Left lung (tissue), 10 donors: ENCODE results near the gene C1QA. TPM values are rescaled to one million over a fixed set of nuclear protein-coding genes. Genes with fewer than 3 reads are reported as not detected.

Experiments used
- ATAC-seq: fragments of 200-7000 bp; cut with Tn5 transposase; one replicate; pipeline ENCODE4 v1.9.1; 2020; ENCODE audit warnings: moderate library complexity
- DNase-seq, 4 donors: peaks; one replicate each; pipeline ENCODE4 v3.0.0-alpha.2; 2013 to 2020
- H3K27ac ChIP-seq, 2 donors: fragments of 200-600 bp; sonication (generic) in 1 of 2; one replicate each; pipeline versions ENCODE4 v1.5.0 to v1.8.0; 2020 to 2021
- H3K27me3 ChIP-seq, 2 donors: fragments of 200-600 bp; sonication (generic) in 1 of 2; one replicate each; pipeline versions ENCODE4 v1.5.0 to v1.8.0; 2020 to 2021
- H3K36me3 ChIP-seq, 2 donors: fragments of 200-600 bp; sonication (generic) in 1 of 2; one replicate each; pipeline versions ENCODE4 v1.5.0 to v1.8.0; 2020 to 2021
- H3K4me1 ChIP-seq, 2 donors: fragments of 200-600 bp; one replicate each; pipeline ENCODE4 v1.8.0; 2021
- H3K4me3 ChIP-seq, 2 donors: fragments of 200-600 bp; sonication (generic) in 1 of 2; one replicate each; pipeline versions ENCODE4 v1.5.0 to v1.8.0; 2020 to 2021; ENCODE audit warnings: mild to moderate bottlenecking in 1 of 2
- H3K9me3 ChIP-seq, 2 donors: fragments of 200-600 bp; sonication (generic) in 1 of 2; one replicate each; pipeline versions ENCODE4 v1.5.0 to v1.8.0; 2020 to 2021
- intact Hi-C, 2 donors: fragments of 100-400 bp; cut with DNase I; formaldehyde crosslinking; loops; one replicate each; pipeline versions ENCODE4 v1.11.2 to v1.14.2; 2022
- polyA plus RNA-seq, 6 donors: library from polyadenylated mRNA; unstranded; fragments of 120-200 nt; gene quantifications; one replicate each; pipeline ENCODE4 v1.2.1, GENCODE V29; 2013; ENCODE audit not compliant: insufficient read length in 6 of 6
- total RNA-seq, 2 donors: library from RNA; stranded (reverse); fragmentation: NEBNext Ultra II Directional; extraction: Animal tissue kit (Norgen Biotek cat#: 25700); gene quantifications; one replicate each; pipeline ENCODE4 v1.2.1, GENCODE V29; 2021
- TF ChIP-seq, protein P1 (sequence below), 2 donors: fragments of 200-600 bp; sonication (generic) in 1 of 2; IDR thresholded peaks; one replicate each; pipeline versions ENCODE4 v1.5.0 to v1.8.0; 2021; ENCODE audit warnings: antibody characterized with exemption in 2 of 2
- donor health status: DM: no; HTN: yes; CAD: no.
- donor health status: DM: no; HTN: no; CAD: no.

The C1QA gene
- total and polyA plus RNA-seq, 8 donors: 15.3 to 476 (median 24.1) TPM

DNA sequence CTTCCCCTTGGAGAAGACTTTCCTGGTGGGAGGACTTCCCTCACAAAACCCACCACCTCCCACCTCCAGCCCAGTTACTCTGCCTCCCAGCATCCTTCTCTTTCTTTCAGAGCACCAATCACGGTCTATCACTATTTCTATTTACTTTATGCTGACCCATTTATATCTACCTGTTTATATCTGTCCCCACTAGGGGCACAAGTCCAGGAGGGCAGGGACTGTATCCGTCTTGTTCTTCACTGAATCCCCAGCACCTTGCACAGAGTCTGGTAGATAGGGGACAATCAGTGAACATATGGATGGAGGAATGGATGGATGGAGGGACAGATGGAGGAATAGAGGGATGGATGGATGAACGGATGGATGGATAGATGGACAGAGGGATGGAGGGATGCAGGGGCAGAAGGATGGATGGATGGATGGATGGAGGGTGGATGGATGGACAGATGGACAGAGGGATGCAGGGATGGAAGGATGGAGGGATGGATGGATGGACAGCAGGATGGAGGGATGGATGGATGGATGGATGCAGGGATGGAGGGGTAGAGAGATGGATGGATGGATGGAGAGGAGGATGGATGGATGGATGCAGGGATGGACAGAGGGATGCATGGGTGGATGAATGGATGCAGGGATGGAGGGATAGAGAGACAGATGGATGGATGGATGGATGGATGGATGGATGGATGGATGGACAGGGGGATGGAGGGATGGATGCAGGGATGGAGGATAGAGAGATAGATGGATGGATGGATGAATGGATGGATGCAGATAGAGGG, 22.1 kb downstream of the C1QA start:
- no peaks in the 10 kb centered on the region for H3K9me3 ChIP-seq
- H3K4me1 ChIP-seq: no peaks in the 10 kb centered on the region
- DNase-seq (no peak), ATAC-seq (no peak)
- H3K27me3 ChIP-seq: peaks cover 0 to 38% of the 10 kb centered on the region in 2 donors
- H3K36me3 ChIP-seq: peaks cover 0 to 3% of the 10 kb centered on the region in 2 donors
- H3K27ac ChIP-seq: no peak overlapping the region
- TF ChIP-seq, protein P1, sequence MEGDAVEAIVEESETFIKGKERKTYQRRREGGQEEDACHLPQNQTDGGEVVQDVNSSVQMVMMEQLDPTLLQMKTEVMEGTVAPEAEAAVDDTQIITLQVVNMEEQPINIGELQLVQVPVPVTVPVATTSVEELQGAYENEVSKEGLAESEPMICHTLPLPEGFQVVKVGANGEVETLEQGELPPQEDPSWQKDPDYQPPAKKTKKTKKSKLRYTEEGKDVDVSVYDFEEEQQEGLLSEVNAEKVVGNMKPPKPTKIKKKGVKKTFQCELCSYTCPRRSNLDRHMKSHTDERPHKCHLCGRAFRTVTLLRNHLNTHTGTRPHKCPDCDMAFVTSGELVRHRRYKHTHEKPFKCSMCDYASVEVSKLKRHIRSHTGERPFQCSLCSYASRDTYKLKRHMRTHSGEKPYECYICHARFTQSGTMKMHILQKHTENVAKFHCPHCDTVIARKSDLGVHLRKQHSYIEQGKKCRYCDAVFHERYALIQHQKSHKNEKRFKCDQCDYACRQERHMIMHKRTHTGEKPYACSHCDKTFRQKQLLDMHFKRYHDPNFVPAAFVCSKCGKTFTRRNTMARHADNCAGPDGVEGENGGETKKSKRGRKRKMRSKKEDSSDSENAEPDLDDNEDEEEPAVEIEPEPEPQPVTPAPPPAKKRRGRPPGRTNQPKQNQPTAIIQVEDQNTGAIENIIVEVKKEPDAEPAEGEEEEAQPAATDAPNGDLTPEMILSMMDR (IDR thresholded peaks at IDR 0.05): no peak
- H3K4me3 ChIP-seq: no peak overlapping the region
- intact Hi-C loops: no loop called here

DNA sequence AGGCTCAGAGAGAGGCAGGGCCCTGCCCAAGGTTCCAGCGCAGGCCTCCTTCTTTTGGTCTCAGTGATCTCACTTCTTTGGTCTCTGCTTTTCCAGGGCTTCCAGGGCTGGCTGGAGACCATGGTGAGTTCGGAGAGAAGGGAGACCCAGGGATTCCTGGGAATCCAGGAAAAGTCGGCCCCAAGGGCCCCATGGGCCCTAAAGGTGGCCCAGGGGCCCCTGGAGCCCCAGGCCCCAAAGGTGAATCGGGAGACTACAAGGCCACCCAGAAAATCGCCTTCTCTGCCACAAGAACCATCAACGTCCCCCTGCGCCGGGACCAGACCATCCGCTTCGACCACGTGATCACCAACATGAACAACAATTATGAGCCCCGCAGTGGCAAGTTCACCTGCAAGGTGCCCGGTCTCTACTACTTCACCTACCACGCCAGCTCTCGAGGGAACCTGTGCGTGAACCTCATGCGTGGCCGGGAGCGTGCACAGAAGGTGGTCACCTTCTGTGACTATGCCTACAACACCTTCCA, 24.4 kb downstream of the C1QA start:
- no peaks in the 10 kb centered on the region for H3K4me1 ChIP-seq
- ATAC-seq (no peak), DNase-seq (no peak)
- no peak overlapping the region for H3K27ac ChIP-seq
- peaks cover 0 to 3% of the 10 kb centered on the region in 2 donors for H3K36me3 ChIP-seq
- H3K9me3 ChIP-seq: no peaks in the 10 kb centered on the region
- peaks cover 0 to 29% of the 10 kb centered on the region in 2 donors for H3K27me3 ChIP-seq
- TF ChIP-seq, protein P1 (IDR thresholded peaks at IDR 0.05): no peak
- H3K4me3 ChIP-seq: no peak overlapping the region
- intact Hi-C loops: no loop called here

DNA sequence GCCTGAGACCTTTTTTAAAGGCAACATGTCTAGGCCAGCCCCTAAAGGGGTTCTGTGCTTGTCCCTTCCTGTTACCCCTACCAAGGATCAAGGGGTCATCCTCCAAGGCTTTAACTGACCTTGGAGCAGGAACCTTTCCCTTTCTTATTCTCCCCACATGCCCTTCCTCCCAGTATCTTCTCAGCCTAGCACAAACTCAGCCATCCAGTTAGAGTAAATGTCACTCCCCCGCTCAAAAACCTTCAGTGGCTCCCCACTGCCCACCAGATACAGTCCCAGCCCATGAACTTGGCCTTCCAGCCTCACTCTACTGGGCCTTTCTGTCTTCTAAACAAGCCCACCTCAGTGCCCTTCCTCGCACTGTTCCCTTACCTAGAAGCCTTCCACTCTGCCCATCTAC, 25.5 kb downstream of the C1QA start:
- Histone ChIP-seq H3K27ac (no peak overlapping the region), H3K36me3 (peaks cover 0 to 3% of the 10 kb centered on the region in 2 donors), H3K27me3 (peaks cover 0 to 21% of the 10 kb centered on the region in 2 donors), H3K9me3 (no peaks in the 10 kb centered on the region), H3K4me3 (no peak overlapping the region), H3K4me1 (no peaks in the 10 kb centered on the region)
- TF ChIP-seq, protein P1 (IDR thresholded peaks at IDR 0.05): no peak
- ATAC-seq (no peak), DNase-seq (no peak)
- intact Hi-C loops: no loop called here

DNA sequence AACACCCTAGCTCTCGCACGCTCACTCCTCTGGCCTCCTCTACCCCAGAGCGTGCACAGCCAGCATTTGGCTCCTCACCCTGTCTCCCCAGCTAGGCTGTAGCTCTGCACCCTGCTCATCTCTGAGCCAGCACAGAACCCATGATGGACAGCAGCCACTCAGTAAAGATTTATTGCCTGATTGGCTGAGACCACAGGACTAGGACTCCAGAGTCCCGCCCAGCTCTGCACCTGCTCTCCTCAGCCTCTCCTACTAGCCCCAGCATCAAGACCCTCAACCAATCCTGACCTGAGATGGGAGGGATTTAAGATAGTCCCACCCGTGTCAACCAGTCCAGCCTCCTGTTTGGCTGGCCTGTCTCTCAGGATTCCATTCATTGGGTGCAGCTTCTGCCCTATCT, 25.9 kb downstream of the C1QA start:
- ATAC-seq: peak; percentile 78
- H3K36me3 ChIP-seq: peaks cover 0 to 3% of the 10 kb centered on the region in 2 donors
- intact Hi-C loops: no loop called here
- TF ChIP-seq, protein P1 (IDR thresholded peaks at IDR 0.05): no peak
- H3K4me1 ChIP-seq: no peaks in the 10 kb centered on the region
- no peak overlapping the region for H3K27ac ChIP-seq
- H3K27me3 ChIP-seq: peaks cover 0 to 21% of the 10 kb centered on the region in 2 donors
- H3K4me3 ChIP-seq: no peak overlapping the region
- H3K9me3 ChIP-seq: no peaks in the 10 kb centered on the region
- no peak for DNase-seq

DNA sequence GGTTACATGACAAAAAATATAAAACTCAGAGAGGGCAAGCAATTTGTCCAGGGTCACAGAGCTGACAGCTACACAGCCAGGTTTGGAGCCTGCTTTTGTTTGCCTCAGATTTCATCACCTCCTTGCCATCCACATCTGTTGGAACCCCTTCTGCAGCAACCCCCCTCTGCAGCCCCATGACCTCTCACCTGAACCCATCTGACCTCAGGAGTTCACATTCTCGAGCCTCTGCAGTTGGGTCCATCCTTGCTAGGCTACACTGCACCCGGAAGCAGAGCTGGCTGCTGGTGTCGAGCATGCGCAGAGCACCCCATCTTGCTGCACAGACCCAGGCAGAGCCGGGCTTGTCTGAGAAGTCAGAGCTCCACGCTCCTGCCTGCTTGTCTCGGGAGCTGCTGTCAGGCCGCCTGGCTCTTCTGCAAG, 26.6 kb downstream of the C1QA start:
- Histone ChIP-seq H3K36me3 (peaks cover 0 to 3% of the 10 kb centered on the region in 2 donors), H3K9me3 (no peaks in the 10 kb centered on the region), H3K4me3 (no peak overlapping the region), H3K4me1 (no peaks in the 10 kb centered on the region), H3K27me3 (peaks cover 0 to 23% of the 10 kb centered on the region in 2 donors), H3K27ac (no peak overlapping the region)
- DNase-seq (no peak), ATAC-seq (no peak)
- TF ChIP-seq, protein P1 (IDR thresholded peaks at IDR 0.05): no peak
- intact Hi-C loops: no loop called here
